Adrenal gland (tissue), 5 donors: ENCODE data around the gene EDAR.

ENCODE experiments used
- CTCF ChIP-seq, 6 experiments: fragments of 450-650 bp in 4 of 6; fragments of 200-600 bp in 2 of 6; sonication (generic) in 1 of 6; IDR thresholded peaks; 1 replicate in 5 of 6; 2 replicates in 1 of 6; pipeline versions ENCODE4 v1.5.1 to v1.8.0; 2016 to 2021; ENCODE audit warnings: antibody characterized with exemption in 6 of 6, mild to moderate bottlenecking in 2 of 6, moderate library complexity in 1 of 6
- POLR2A ChIP-seq, 2 donors: fragments of 450-650 bp; IDR thresholded peaks; one replicate each; pipeline ENCODE4 v1.6.1; 2017; ENCODE audit warnings: antibody characterized with exemption in 2 of 2, mild to moderate bottlenecking in 2 of 2, moderate library complexity in 1 of 2
- donor health status: DM: no; HTN: no; CAD: no.

- TF ChIP-seq CTCF (IDR thresholded peaks at IDR 0.05) (no peak), POLR2A (IDR thresholded peaks at IDR 0.05) (no peak)
These were observed 52.8 kb downstream of the EDAR start for GRCh38 chr2:108936076-108936864.
